GM12891 (cell line): ENCODE measurements around the gene LRRC30.

Experiments
- DNase-seq: peaks from one replicate; pipeline ENCODE4 v3.0.0; 2011; ENCODE audit warnings: low spot score; ENCODE audit not compliant: insufficient read length
- FAIRE-seq: peaks from 2 replicates; lab custom pipeline; 2011; peaks lifted over from hg19 to GRCh38; lab: Jason Lieb, UNC
- PAX5 ChIP-seq: IDR thresholded peaks from 2 replicates; pipeline ENCODE4 v1.6.1; 2011; ENCODE audit warnings: low read length, moderate library complexity, mild to moderate bottlenecking; ENCODE audit not compliant: insufficient read depth, severe bottlenecking
- POLR2A ChIP-seq: IDR thresholded peaks from 2 replicates; pipeline ENCODE4 v1.6.1; 2011; ENCODE audit warnings: low read depth, low read length, control low read depth
- POLR2AphosphoS5 ChIP-seq: IDR thresholded peaks from 2 replicates; pipeline ENCODE4 v1.6.1; 2011; ENCODE audit warnings: low read depth, low read length, control low read depth
- POU2F2 ChIP-seq: IDR thresholded peaks from 2 replicates; pipeline ENCODE4 v1.6.1; 2011; ENCODE audit warnings: low read depth, mild to moderate bottlenecking, control low read depth, low read length, moderate library complexity
- SPI1 ChIP-seq: IDR thresholded peaks from 2 replicates; pipeline ENCODE4 v1.6.1; 2011; ENCODE audit warnings: low read depth, low read length, control low read depth
- TAF1 ChIP-seq: IDR thresholded peaks from 2 replicates; pipeline ENCODE4 v1.6.1; 2011; ENCODE audit warnings: low read depth, low read length, control low read depth

The LRRC30 gene

DNA sequence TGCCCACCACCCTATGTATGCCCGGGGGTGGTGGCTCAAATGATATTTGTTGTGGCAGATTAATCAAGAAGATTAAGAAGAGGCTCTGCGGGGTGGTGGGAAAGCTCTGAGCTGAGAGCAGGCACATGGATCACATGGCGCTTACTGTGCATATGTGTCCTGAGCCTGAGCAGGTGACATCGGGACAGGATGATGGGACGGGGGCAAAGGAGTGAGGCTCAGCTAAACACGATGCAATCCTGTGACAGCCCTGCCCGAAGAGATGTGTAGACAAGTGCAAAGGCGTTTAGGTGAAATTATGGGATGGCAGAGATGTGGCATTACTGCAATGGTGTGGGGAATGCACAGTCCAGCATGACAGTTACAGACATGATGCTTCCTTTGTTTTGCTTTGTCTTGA lies 6.0 kb downstream of the LRRC30 start:
- TF ChIP-seq SPI1 (no peak), POLR2A (no peak), POLR2AphosphoS5 (no peak), POU2F2 (no peak), TAF1 (no peak), PAX5 (no peak)
- no peak for FAIRE-seq
- no peak for DNase-seq

DNA sequence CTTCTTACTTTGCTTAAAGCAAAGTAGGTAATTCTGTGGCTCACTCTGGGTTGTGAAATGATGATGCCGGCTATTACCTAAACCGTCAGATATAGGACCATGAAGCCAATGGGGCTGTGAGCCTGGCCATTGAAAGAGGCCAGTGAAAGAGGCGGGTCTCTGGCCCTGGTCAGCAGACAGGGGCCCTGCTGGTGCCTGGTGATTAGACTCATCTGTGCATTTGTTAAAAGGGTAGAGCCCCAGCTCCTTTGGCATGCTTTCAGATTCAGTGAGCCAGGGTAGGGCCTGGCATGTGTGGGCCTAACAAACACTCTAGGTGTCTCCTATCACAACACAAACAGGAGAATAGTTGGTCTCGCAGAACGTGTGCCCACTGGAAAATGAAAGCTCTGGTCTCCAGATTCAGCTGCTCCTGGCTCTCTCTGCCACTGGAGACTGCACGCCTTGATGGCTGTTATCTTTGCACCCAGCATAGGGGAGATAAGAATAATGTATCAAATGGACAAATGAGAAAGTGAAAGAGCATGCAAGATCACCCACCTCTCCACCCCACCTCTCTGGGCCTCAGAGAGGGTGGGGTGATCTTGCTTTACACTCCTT lies 6.9 kb downstream of the LRRC30 start:
- TF ChIP-seq POU2F2 (no peak), PAX5 (no peak), POLR2A (no peak), SPI1 (no peak), TAF1 (no peak), POLR2AphosphoS5 (no peak)
- DNase-seq = no peak
- no peak for FAIRE-seq

DNA sequence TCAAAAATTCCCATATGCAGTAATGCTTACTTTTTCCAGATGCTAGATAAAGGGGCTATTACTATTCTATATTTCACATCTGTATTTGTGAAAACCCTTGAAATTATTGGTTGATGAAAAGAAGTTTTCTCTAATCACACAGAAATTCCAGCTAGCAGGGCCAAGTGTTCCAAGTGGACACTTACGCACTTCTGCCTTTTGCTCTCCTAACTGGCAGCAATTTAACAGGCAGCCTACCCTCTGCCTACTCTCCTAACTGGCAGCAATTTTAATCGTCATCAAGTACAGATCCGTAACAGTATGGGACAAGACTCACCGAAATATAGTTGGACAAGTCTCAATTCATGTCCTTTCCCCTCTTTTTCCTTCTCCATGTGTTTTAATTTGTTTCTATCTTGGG lies 12.0 kb downstream of the LRRC30 start:
- TF ChIP-seq PAX5 = no peak
- TF ChIP-seq POU2F2 = no peak
- DNase-seq = no peak
- FAIRE-seq = no peak

DNA sequence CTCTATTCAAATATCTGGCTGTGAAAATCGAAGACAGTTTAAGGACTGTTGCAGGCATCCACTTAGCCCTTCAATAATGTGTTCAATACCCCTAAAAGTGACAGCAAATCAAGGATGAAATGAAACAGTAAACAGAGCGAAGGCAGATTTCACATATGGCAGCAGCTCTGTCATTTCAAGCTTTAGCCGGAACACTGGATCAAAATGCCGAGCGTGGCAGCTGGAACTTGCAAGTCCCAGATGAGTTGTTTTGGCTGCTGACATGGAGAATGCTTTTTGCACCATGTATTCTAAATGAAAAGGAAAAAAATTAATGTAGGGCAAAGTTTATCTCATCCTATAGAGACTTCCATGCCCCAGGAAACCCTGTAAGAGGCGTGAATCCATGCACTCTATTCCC lies 18.0 kb downstream of the LRRC30 start:
- DNase-seq = no peak

DNA sequence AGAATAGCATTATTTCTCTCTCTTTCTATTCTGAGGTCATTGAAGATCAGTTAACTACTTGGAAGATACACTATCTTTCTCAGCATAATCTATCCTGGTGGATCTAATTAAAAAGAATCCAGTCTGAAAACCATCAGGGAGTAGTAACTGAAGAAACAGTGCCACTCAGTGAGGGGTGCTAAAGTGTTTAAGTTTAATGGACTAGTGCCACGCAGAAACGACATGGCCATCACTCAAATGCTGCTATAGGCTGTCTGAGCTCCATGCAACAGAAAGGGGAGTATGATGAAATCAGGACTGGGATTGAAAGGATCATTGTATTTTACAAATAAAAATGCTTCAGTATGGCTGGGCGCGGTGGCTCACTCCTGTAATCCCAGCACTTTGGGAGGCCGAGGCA lies 23.3 kb downstream of the LRRC30 start:
- no peak for TF ChIP-seq POLR2A
- no peak for TF ChIP-seq TAF1
- TF ChIP-seq PAX5 = no peak
- no peak for TF ChIP-seq POLR2AphosphoS5
- TF ChIP-seq POU2F2 = no peak
- no peak for TF ChIP-seq SPI1
- FAIRE-seq (no peak), DNase-seq (no peak)

More for the DNA sequence above, 18.0 kb downstream of the LRRC30 start:
- TF ChIP-seq SPI1 = no peak
- TF ChIP-seq POLR2A = no peak
- no peak for TF ChIP-seq POU2F2
- TF ChIP-seq PAX5 = no peak
- no peak for FAIRE-seq

DNA sequence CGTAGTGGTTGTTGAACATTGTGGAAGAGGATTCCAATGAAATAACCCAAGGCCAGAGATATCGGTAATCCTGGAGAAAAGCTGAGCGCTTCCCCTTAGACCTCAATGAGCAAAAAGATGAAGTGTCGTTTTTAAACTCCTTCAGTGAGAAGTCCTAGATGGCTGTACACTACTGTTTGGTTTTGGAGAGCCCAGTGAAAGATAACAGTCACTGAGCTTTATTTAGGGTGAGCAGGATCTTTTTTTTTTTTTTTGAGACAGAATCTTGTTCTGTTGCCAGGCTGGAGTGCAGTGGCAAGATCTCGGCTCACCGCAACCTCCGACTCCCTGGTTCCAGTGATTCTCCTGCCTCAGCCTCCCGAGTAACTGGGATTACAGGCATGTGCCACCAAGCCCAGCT lies 24.2 kb downstream of the LRRC30 start:
- DNase-seq = no peak
- FAIRE-seq = no peak
- no peak for TF ChIP-seq POU2F2
- no peak for TF ChIP-seq POLR2A
- no peak for TF ChIP-seq SPI1
- TF ChIP-seq POLR2AphosphoS5 = no peak
- no peak for TF ChIP-seq PAX5
- TF ChIP-seq TAF1 = no peak

DNA sequence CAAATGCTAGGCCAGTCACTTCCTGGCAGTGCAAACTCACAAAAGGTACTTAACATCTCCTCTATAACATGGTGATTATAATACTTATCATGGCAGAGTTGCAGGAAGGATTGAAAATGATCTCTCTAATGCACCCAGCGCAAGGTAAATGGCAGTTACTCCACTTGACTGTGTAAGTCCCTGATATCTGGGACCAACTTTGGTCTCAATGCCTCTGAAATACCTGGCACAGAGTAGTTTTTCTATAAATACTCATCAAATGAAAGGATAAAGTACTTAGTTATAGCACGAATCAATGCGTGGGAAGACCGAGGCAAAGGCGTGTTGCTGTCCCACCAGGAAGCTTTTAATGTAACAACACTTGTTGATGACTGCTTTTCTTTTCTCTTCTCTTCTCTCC lies 24.8 kb downstream of the LRRC30 start:
- DNase-seq (no peak), FAIRE-seq (no peak)
- no peak for TF ChIP-seq SPI1
- TF ChIP-seq PAX5 = no peak
- TF ChIP-seq POLR2AphosphoS5 = no peak
- TF ChIP-seq POU2F2 = no peak
- no peak for TF ChIP-seq POLR2A
- TF ChIP-seq TAF1 = no peak

DNA sequence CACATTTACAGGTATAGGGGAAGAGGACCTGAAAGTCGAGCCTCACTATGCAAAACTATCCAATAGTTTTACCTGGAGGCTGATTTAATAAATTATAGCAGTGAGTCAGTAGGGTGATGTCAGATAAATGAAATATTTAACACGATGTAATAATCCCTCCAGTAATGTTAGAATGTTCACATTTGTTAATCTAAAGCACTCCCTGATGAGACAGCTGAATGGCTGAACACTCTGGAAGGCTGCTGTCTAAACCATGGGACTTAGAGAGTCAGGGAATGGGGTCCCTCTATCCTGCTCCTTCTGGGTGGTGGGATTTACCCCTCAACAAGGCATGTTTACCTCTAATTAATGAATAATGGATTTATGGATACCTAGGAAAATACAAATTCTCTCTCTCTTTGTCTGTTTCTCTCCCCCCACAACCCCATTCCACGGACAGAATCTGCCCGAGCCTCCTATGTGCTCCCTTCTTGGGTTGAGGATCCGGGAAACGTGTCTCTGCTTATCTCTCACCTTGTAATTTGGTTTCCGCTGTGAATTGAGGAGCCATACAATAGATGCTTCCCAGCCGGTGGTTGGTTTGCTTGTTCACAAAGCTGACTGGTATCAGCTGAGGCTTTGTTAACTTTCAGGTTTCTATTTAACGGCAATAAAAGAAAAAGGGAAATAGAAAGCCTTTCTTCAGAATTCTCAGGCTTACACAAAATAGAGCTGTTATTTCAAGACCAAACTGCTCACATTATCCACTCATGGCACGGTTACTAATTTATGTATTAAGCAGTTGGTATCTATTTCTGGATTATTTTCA lies 25.9 kb downstream of the LRRC30 start:
- TF ChIP-seq TAF1 = no peak
- no peak for TF ChIP-seq POLR2A
- TF ChIP-seq POLR2AphosphoS5 = no peak
- no peak for TF ChIP-seq PAX5
- TF ChIP-seq POU2F2 = no peak
- TF ChIP-seq SPI1 = no peak
- FAIRE-seq (no peak), DNase-seq (no peak)

DNA sequence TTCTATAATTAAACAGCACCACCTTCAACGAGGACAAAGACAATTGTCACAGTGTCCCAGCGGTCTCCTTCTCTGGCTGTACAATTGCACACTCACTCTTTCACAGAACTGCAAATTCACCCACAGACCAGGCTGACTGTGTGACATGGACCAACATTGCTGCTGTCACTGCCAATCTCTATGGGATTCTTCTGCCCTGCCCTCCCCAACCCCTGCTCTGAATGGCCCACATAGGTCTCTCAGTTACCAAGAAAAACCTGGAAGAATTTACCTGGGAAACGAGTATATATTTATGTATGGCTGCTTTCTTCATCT lies 26.5 kb downstream of the LRRC30 start:
- no peak for TF ChIP-seq POLR2AphosphoS5
- TF ChIP-seq POLR2A = no peak
- TF ChIP-seq TAF1 = no peak
- TF ChIP-seq PAX5 = no peak
- no peak for TF ChIP-seq SPI1
- TF ChIP-seq POU2F2 = no peak
- DNase-seq (no peak), FAIRE-seq (no peak)
